Ecto neural progenitor cell (in vitro differentiated cells): Measurements from ENCODE around the gene PIP5K1B.
"Not testable (repeated sequence)": the region's sequence is repeated elsewhere in the genome, so short reads cannot be mapped to it uniquely, and the experiment has no call there.

ENCODE experiments used
- DNase-seq: peaks from one replicate; pipeline ENCODE4 v3.0.0-alpha.2; 2018; ENCODE audit warnings: low spot score

Gene PIP5K1B

DNA sequence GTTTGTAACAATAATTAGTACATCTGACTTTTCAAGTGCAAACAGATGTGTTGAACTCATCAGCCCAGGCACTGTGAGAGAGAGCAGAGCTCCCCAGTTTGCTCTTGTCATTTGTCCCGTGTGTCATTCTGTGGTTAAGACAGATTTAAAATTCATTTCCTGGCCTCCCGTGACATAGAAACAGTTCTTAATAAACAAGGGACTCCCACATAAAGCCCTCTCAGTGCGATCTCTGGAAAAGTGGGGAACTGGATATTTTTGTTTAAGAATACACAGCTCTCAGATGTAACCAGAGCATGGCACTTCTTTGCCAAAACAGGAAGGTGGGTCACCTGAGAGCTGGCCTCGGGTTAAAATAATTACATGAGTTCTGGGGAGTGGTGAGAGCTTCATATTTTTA lies 250.3 kb downstream of the PIP5K1B start:
- no peak for DNase-seq

DNA sequence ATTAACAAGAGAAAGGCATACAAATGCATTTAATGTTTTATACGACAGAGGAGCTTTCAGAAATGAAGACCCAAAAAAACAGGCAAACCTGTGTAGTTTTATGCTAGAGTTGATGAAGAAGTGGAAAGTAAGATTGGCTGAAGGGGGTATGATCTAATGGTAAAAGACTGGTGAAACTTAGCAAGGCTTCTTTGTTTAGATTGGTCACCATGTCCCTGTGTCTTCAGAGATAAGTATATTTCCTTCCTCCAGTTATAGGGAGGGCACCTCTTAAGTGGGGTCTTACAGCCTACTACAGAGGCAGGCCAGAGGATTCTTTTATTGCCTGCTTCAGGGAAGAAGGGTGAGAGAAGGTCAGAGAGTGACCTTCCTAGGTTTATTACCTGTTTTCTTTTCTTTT lies 252.4 kb downstream of the PIP5K1B start:
- no peak for DNase-seq

- no peak for DNase-seq
Measured at GRCh38 chr9:68961587-68961986, 256.5 kb downstream of the PIP5K1B start.

DNA sequence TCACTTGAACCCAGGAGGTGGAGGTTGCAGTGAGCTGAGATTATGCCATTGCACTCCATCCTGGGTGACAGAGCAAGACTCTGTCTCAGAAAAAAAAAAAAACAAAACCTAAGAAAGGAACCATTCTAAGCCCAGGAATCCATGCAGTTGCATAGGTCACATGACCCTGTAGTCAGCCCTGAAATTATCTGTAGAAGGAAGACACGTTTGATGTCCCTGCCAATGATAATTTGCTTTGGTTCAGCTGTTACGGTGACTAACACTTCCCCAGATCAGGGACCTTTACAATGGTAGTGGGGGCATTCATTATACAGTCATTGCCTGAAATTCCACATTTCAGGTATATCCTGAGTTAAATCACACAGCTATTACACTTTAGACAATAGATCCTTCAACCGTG lies 258.4 kb downstream of the PIP5K1B start:
- no peak for DNase-seq

DNA sequence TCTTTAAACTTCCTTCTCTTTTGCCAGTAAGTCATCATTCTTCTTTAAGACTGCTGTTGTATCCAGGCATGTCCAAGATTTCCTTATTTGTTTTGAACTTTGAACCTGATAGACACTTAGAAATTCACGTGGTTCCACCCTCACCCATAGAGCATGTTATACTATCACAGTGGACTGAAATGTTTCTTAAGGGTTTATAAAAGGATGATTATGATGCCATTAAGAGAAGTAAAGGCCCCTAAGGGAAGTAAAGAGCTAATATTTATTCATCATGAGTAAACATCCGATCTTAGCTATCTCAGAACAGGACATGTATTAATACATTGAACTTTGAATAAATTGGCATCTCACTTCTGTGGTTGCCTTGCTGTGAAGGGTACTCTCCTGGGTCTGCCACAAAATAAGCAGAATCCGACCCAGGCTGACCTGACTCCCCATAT lies 259.1 kb downstream of the PIP5K1B start:
- DNase-seq = no peak

GRCh38 chr9:68964765-68965164 lies 259.7 kb downstream of the PIP5K1B start:
- DNase-seq = no peak

DNA sequence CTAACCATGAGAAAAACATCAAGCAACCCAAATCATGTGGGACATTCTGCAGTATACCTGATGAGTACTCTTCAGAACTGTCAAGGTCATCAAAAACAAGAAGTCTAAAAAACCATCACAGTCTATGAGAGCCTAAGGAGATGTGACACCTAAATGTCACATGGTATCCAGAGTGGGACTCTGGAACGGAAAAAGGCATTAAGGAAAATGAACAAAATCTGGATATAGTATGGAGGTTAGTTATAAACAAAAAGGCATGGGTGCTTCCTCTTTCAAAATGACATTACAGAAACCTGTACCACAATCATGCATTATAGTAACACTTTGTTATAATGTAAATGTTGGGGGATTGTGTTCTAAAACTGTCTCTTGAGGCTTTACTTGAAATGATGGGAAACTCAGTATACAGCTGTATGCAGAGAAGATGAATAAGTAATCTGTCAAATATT lies 261.5 kb downstream of the PIP5K1B start:
- DNase-seq = no peak

DNA sequence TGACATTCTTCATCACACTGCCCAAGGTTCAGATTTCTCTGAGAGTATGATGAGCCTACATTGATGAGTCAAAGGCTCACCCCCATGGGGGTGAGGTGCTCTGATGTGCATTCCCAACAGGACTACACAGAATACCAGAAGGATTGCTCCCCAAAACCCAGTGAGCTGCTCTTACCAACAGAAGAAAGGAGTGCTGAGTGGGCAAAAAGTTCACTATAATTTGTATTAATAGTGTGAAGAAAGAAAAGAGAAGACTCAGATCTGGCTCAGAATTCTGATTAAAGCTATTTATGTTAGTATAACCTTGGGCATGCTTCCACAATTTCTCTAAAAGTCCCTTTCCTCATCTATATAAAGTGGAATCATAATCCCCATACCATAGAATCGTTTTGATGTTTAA lies 262.8 kb downstream of the PIP5K1B start:
- DNase-seq = no peak

DNA sequence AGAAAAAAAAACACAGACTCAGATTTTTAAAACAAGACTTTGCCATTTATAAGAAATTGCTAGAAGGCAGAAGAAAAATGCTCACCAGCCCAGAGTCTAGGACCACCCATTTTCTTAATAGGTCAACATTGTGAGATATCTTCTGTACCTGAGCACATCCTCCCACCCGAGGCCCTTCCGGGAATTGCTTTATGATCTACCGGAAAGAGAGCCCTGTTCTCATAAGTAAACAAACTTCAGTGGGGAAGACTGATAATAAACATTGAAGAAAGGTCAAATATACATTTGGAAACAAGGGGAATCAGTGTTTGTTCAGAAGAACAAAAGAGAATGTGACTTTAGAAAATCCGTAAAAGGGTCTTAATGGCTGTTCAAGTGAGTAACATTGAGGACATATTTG lies 264.5 kb downstream of the PIP5K1B start:
- DNase-seq = no peak

DNA sequence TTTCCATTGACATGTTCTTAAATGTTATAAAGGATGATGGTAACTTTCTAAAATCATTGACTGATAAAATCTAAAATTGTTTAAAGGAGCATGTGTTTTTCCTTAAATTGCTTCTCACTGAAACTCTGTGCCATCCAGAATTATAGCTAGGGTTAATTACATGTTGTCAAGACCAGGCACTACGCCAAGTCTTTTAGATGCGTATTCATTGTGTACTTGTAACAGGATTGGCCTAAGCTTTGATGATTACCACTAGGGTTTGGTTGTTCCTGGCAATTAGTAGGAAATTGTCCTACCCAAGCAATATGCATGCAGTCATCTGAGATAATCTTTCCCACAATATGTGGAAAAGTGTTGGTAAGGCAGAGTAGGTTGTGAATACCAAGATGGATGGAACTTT lies 265.1 kb downstream of the PIP5K1B start:
- no peak for DNase-seq

DNA sequence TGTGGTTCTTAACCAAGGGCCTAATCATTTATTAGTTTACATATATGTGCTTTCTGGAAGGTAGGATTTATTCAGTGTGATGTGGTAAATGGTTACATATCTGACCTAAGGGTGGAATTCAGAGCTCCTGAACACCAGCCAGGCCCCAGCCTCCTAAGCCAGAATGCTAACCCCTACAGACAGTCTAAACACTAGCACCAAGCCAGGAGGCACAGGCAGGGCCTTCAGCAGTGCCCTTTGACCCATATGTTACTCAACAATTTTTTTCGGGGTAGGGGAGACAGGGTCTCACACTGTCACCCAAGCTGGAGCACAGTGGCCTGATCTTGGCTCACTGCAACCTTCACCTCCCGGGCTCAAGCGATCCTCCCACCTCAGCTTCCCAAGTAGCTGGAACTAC lies 268.6 kb downstream of the PIP5K1B start:
- no peak for DNase-seq

DNA sequence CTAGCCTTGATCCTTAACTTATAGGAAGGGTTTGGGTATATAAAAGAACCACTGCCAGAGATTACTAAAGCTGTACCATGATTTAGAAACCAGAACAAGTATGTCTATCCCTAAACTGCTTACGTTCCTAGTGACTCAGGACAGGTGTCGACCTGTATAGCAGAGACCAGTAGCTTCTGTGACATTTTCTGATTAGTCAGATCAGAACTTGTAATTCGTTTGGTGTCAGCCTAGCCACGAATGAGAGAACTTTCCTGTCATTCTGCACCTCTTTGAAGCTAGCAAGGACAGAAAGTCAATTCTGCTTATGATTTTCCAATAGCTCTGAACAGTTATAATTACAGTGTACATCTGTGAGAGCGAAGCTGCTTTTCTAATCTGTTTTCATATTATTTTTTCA lies 269.4 kb downstream of the PIP5K1B start:
- DNase-seq = no peak

- DNase-seq = no peak
Measured at GRCh38 chr9:68974901-68975300, 269.9 kb downstream of the PIP5K1B start.

DNA sequence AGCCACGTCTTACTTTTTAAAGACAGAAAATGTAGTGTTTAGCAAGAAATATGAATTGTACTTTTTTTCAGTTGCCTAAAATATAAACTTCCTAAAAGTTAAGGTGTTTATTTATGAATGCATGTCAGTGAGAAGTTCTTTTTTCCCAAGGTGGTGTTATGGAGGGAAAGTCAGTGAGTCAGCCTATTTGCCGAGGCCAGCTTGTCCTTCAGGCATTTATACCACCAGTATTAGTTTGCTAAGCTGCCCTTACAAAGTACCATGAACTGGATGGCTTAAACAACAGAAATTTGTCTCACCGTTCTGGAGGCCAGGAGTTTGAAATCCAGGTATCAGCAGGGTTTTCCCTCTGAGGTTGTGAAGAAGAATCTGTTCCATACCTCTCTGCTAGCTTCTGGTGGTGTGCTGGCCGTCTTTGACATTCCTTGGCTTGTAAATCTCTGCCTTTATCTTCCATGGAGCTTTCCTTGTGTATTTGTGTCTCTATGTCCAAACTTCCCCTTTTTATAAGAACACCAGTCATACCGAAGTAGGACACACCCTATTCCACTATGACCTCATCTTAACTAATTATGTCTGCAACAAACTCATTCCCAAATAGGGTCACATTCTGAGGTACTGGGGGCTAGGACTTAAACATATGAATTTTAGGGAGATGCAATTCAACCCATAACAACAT lies 270.5 kb downstream of the PIP5K1B start:
- no peak for DNase-seq

DNA sequence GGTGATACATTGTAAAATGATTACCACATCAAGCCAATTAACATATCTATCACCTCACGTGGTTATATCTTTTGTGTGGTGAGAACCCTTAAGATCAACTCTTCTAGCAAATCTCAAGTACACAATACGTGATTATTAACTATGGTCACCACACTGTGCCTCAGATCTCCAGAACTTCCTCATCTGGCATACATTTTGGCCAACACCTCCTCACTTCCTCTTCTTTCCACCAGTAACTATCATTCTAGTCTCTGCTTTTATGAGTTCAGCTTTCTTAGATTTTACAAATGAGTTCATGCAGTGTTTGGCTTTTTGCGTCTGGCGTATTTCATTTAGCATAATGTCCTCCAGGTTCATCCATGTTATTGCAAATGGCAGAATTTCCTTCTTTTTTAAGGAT lies 273.0 kb downstream of the PIP5K1B start:
- no peak for DNase-seq

- DNase-seq = no peak
Measured at GRCh38 chr9:68978501-68978900, 273.5 kb downstream of the PIP5K1B start.

DNA sequence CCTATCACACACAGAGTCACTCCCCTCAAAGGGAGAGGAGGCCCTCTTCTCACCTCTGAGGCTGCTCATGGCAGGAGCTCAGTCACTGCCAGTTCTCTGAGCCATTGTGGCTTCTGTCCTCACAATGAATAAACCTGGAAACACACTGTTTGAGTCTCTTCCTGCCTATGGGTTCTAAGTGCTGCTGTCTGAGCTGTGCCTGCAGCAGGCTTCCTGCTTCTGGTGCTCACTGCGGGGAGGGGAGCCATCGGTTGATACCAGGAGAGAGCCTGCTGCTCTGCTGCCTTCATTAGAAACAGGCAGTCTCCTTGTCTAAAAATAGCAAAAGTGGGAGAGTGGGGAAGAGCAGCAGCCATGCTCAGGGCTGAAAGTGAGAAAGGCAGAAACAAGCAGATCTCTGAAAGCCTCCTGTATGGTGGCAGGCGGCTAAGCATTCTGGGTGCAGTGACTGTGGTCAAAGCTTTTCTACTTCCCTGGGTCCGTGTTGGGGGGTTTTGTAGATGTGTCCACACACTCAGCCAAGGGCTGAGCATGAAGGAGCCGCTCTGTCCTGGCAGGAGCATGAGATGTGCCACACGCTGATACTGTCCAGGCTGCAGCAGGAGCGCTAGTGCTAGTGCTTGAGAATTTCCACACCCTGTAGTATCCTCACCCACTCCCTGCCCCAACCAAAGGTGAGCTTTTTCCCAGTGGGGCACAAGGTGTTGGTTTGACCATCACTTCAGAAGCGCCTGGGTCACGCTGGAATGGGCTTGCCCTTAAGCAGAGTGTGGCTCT lies 274.7 kb downstream of the PIP5K1B start:
- DNase-seq = no peak

GRCh38 chr9:68980341-68980914 lies 275.4 kb downstream of the PIP5K1B start:
- no peak for DNase-seq

GRCh38 chr9:68981789-68982188 lies 276.7 kb downstream of the PIP5K1B start:
- no peak for DNase-seq

DNA sequence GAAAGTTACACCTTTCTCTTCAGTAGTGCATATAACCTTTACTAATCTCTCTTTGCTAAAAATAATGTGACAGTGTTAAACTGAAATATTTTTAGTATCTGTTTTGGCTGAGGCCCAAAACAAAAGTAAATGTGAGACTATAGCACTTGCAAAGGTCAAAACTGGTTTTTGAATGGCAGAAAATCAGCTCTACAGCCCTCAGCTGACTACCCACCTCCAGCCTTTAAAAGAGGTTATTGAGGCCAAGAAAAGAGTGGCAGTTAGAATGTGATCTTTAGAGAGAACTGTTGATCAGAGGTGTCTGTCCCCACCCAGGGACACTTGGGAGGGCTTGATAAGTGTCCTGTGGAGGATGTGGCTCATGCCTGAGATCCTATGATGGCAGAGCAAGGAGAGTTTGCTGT lies 278.0 kb downstream of the PIP5K1B start:
- DNase-seq = no peak

GRCh38 chr9:68983522-68984424 lies 278.7 kb downstream of the PIP5K1B start:
- no peak for DNase-seq

DNA sequence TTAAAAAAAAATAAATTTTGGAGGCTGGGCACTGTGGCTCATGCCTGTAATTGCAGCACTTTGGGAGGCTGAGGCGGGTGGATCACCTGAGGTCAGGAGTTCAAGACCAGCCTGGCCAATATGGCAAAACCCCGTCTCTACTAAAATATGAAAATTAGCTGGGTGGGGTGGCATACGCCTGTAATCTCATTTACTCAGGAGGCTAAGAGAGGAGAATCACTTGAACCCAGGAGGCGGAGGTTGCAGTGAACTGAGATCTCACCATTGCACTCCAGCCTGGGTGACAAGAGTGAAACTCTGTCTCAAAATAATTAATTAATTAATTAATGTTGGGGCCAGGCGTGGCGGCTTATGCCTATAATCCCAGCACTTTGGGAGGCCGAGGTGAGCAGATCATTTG lies 281.9 kb downstream of the PIP5K1B start:
- DNase-seq = not testable (repeated sequence)
